RPMI7951 (cell line): ENCODE measurements around the gene LCN6. TPM values are rescaled to one million over a fixed set of nuclear protein-coding genes. Genes with fewer than 3 reads are reported as not detected.
"Not testable (repeated sequence)": the region's sequence is repeated elsewhere in the genome, so short reads cannot be mapped to it uniquely, and the experiment has no call there.

ENCODE experiments used
- DNase-seq: peaks from one replicate; pipeline ENCODE4 v3.0.0-alpha.2; 2012; ENCODE audit warnings: low read depth
- total RNA-seq: library from RNA; depleted of rRNA; stranded (reverse); fragments of >200 nt; shearing (Covaris generic); gene quantifications from 2 replicates; pipeline ENCODE4 v1.2.3, GENCODE V29; 2014; rRNA removed

Gene LCN6, protein sequence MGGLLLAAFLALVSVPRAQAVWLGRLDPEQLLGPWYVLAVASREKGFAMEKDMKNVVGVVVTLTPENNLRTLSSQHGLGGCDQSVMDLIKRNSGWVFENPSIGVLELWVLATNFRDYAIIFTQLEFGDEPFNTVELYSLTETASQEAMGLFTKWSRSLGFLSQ
- not detected in 2 replicates for total RNA-seq

DNA sequence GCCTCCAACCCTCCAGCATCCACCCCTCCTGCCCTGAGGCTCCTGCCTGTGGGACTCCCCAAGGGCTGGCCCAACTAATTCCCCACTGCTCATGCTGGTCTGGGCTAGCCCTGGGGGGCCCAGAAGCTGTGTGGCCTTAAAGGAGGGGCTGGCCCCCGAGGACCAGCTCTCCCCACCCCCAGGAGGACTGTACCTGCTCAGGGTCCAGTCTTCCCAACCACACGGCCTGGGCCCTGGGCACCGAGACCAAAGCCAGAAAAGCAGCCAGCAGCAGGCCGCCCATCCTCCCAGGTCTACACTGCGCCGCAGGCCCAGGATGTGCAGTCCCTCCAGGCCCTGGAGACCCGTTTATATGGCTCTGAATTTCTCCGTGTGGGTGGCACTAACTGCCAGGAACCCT lies at the start of gene LCN6:
Gene LCN6, minus strand, starts transcription at position 325 of the 400 bp plus-strand sequence. Its CDS starts 42 bp downstream, at position 283.
- no peak for DNase-seq

DNA sequence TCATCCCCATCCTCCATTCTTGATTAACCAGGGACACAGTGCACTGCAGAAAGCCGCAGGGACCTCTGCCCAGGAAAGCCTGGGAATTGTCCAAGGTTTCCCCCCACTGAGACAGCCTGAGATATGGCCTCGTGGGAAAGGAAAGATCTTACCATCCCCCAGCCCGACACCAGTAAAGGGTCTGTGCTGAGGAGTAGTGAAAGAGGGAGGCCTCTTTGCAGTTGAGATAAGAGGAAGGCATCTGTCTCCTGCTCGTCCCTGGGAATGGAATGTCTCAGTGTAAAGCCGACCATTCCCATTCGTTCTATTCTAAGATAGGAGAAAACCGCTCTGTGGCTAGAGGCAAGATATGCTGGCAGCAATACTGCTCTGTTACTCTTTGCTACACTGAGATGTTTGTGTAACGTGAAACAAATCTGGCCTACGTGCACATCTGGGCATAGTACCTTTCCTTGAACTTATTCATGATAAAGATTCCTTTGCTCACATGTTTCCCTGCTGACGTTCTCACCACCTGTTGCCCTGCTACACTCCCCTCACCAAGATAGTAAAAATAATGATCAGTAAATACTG lies 48.5 kb upstream of the LCN6 start:
- DNase-seq: peak; percentile 18

DNA sequence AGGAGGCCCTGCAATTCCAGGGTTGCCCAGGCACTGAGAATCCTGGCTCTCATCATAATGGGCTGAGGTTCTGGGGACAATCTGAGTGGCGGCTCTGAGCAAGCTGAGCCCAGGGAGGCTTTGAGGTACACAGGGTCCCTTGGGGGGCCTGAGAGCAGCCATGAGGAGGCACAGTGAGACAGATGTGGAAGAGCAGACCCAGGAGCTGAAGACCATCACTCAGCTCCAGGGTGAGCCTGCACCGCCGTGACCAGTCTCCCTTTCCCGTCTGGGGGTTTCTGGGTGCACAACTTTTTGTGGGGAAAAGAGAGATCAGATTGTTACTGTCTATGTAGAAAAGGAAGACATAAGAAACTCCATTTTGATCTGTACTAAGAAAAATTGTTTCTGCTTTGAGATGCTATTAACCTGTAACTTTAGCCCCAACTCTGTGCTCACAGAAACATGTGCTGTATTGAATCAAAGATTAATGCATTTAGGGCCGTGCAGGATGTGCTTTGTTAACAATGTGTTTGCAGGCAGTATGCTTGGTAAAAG lies 48.0 kb upstream of the LCN6 start, which contains the start of gene CCDC183:
Gene CCDC183, plus strand, starts transcription at position 101 of the 537 bp plus-strand sequence. Its CDS starts 60 bp downstream, at position 161.
- DNase-seq: no peak

- no peak for DNase-seq
Measured at GRCh38 chr9:136795000-136795348, 46.6 kb upstream of the LCN6 start.

- DNase-seq: no peak
Measured at GRCh38 chr9:136794281-136794999, 46.1 kb upstream of the LCN6 start.

- DNase-seq: no peak
Measured at GRCh38 chr9:136793086-136793946, 45.0 kb upstream of the LCN6 start.

- no peak for DNase-seq
Measured at GRCh38 chr9:136792321-136793085, 44.2 kb upstream of the LCN6 start.

- no peak for DNase-seq
Measured at GRCh38 chr9:136791516-136792276, 43.4 kb upstream of the LCN6 start.

- peak; percentile 95 for DNase-seq
Measured at GRCh38 chr9:136790640-136791515, 42.6 kb upstream of the LCN6 start, which contains the start of gene TMEM141. TMEM141 (plus strand) TSS chr9:136791344; CDS start chr9:136791371, 27 bp downstream.

DNA sequence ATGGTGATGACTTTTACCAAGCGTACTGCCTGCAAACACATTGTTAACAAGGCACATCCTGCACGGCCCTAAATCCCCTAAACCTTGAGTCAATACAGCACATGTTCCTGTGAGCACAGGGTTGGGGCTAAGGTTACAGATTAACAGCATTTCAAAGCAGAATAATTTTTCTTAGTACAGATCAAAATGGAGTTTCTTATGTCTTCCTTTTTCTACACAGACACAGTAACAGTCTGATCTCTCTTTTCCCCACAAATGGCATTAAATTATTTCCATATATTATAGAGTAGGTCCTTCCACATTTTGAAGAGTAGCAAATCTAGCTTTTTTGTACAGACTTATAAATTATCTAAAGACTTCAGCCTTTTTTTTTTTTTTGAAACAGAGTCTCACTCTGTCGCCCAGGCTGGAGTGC lies 41.2 kb upstream of the LCN6 start:
- DNase-seq: no peak

DNA sequence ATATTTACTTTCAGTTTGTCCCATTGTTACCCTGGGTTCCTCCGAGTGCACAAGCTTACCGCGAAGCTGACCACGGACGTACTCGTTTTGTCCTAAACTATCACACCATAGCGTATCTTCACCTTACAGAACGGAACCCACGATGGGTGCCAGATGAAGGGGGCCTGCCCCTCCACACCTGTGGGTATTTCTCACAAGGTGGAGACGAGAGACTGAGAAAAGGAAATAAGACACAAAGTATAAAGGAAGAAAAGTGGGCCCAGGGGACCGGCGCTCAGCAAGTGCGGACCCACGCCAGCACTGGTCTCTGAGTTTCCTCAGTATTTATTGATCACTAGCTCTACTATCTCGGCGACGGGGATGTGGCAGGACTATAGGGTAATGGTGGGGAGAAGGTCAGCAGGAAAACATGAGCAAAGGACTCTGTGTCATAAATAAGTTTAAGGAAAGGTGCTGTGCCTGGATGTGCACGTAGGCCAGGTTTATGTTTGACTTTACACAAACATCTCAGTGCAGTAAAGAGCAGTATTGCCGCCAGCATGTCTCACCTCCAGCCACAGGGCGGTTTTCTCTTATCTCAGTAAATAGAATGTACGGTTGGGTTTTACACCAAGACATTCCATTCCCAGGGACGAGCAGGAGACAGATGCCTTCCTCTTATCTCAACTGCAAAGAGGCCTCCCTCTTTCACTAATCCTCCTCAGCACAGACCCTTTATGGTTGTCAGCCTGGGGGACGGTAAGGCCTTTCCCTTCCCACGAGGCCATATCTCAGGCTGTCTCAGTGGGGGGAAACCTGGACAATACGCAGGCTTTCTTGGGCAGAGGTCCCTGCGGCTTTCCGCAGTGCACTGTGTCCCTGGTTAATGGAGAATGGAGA lies 40.6 kb upstream of the LCN6 start:
- DNase-seq: not testable (repeated sequence)

DNA sequence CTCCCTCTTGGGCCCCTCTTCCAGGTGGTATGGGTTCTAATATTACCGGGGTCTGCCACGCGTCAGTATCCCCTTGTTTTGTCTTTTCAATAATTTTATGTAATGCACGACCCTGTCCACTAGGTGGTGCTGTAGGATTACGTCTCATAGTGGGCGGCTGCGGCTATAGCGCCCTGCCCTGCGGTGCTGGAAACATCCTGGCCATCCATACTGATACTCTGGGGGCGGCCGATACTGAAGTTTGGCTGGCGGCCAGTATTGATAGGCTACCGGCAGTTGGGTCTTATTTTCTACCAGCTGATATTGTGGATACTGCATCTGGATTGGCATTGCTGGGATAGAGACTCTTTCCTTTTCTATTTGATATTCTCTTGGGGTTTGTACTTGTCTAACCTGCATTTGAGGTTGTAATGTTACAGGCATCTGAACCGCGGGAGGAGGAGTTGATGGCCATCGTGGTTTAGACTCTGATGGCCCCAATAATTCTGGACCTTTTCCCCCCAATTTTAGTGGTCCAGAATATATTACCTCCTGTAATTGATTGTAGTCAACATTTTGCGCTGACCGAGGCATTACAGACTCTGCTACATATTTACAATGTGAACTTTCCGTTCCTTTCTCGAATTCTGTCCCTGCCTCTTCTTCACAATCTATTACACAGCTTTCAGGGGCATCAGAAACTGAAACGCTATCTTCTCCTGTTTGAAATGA lies 39.5 kb upstream of the LCN6 start:
- peak; percentile 40 for DNase-seq

DNA sequence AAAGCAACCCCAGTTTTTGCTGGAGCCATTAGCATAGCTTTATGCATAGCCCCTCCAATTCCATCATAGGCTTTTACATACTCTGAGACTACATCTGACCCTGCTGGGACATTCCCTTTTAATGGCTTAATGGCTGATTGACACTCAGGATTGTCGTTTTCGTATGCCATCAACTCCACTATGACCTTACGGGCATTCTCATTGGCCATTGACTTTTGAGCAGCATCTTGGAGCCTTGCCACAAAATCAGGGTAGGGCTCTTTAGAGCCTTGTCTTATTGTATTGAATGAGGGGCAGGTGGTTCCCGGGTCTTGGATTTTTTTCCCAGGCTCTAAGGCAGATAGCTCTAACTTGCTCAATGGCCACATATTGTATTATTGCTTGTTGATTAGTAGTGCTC lies 38.7 kb upstream of the LCN6 start:
- not testable (repeated sequence) for DNase-seq

- no peak for DNase-seq
Measured at GRCh38 chr9:136786451-136786850, 38.1 kb upstream of the LCN6 start.

GRCh38 chr9:136785565-136786355 lies 37.4 kb upstream of the LCN6 start:
- not testable (repeated sequence) for DNase-seq

DNA sequence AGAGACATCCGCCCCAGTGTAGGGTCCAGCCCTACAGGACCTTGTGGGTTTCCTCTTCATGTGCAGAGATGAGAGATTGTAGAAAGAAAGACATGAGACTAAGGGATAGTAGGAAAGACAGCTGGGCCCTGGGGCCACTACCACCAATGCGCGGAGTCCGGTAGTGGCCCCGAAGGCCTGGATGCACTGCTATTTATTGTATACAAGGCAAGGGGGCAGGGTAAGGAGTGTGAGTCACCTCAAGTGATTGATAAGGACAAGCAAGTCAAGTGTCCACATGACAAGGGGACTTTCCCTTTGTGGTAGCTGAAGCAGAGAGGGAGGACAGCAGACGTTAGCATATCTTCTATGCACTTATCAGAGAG lies 36.7 kb upstream of the LCN6 start:
- DNase-seq: no peak
